T-helper 2 cell treated with Interferon-gamma antibody and Interleukin-4, amounts not matched to agents 5 μg/mL and 100 μg/mL, for 36 hours (primary cell): ENCODE results near the gene DPH1.
A peak's percentile ranks its signal among the peaks of the same experiment; 100 is the strongest.
"Not testable (repeated sequence)": the region's sequence is repeated elsewhere in the genome, so short reads cannot be mapped to it uniquely, and the experiment has no call there.

Source experiments
- DNase-seq: peaks from one replicate; pipeline ENCODE4 v3.0.0; 2021; ENCODE audit warnings: low spot score
- H3K27ac Mint-ChIP-seq: one replicate; pipeline ENCODE4 v1.8.0; 2021; ENCODE audit warnings: mild to moderate bottlenecking, mixed read lengths
- H3K27me3 Mint-ChIP-seq: one replicate; pipeline ENCODE4 v1.8.0; 2021; ENCODE audit warnings: low read depth, mixed read lengths
- H3K36me3 Mint-ChIP-seq: one replicate; pipeline ENCODE4 v1.8.0; 2021; ENCODE audit warnings: low read depth, mixed read lengths
- H3K4me1 Mint-ChIP-seq: one replicate; pipeline ENCODE4 v1.8.0; 2021; ENCODE audit warnings: low read depth, mixed read lengths
- H3K4me3 Mint-ChIP-seq: one replicate; pipeline ENCODE4 v1.8.0; 2022; ENCODE audit warnings: mild to moderate bottlenecking, moderate library complexity, mixed read lengths
- H3K9me3 Mint-ChIP-seq: one replicate; pipeline ENCODE4 v1.8.0; 2021; ENCODE audit warnings: mixed read lengths

The DPH1 gene

GRCh38 chr17:2029911-2030778 lies at the start of gene DPH1:
DPH1 (plus strand) TSS chr17:2030153; CDS start chr17:2030170, 17 bp downstream.
- H3K27me3 Mint-ChIP-seq, result peaks cover 35% of the 10 kb centered on the region
- peaks cover 14% of the 10 kb centered on the region for H3K4me1 Mint-ChIP-seq
- peak; percentile 87 for DNase-seq
- peak within 1 kb of the TSS; percentile 97 for H3K4me3 Mint-ChIP-seq
- no peaks in the 10 kb centered on the region for H3K9me3 Mint-ChIP-seq
- H3K27ac Mint-ChIP-seq, result peak within 1 kb of the TSS; percentile 81
- H3K36me3 Mint-ChIP-seq, result peaks cover 4% of the 10 kb centered on the region

- Mint-ChIP-seq H3K36me3 (no peaks in the 10 kb centered on the region), H3K9me3 (no peaks in the 10 kb centered on the region), H3K27ac (no peak overlapping the region), H3K27me3 (peaks cover 17% of the 10 kb centered on the region), H3K4me3 (no peak overlapping the region), H3K4me1 (peaks cover 6% of the 10 kb centered on the region)
- no peak for DNase-seq
Observed at GRCh38 chr17:1980665-1981250, 49.2 kb upstream of the DPH1 start.

- H3K4me1 Mint-ChIP-seq, H3K9me3 Mint-ChIP-seq, H3K27me3 Mint-ChIP-seq, H3K27ac Mint-ChIP-seq, H3K4me3 Mint-ChIP-seq, DNase-seq, H3K36me3 Mint-ChIP-seq: not testable (repeated sequence)
Observed at GRCh38 chr17:1982793-1983366, 47.1 kb upstream of the DPH1 start.

GRCh38 chr17:1985093-1985492 lies 44.9 kb upstream of the DPH1 start:
- no peak overlapping the region for H3K27ac Mint-ChIP-seq
- peaks cover 3% of the 10 kb centered on the region for H3K27me3 Mint-ChIP-seq
- H3K9me3 Mint-ChIP-seq, result no peaks in the 10 kb centered on the region
- no peaks in the 10 kb centered on the region for H3K4me1 Mint-ChIP-seq
- no peak for DNase-seq
- H3K36me3 Mint-ChIP-seq, result no peaks in the 10 kb centered on the region
- no peak overlapping the region for H3K4me3 Mint-ChIP-seq

- Mint-ChIP-seq H3K36me3 (no peaks in the 10 kb centered on the region), H3K4me1 (no peaks in the 10 kb centered on the region), H3K27me3 (peaks cover 3% of the 10 kb centered on the region), H3K4me3 (no peak overlapping the region), H3K27ac (no peak overlapping the region), H3K9me3 (no peaks in the 10 kb centered on the region)
- DNase-seq, result no peak
Observed at GRCh38 chr17:1985686-1986085, 44.3 kb upstream of the DPH1 start.

GRCh38 chr17:1986783-1987451 lies 43.0 kb upstream of the DPH1 start:
- H3K27ac Mint-ChIP-seq, result no peak overlapping the region
- peaks cover 7% of the 10 kb centered on the region for H3K27me3 Mint-ChIP-seq
- no peaks in the 10 kb centered on the region for H3K4me1 Mint-ChIP-seq
- no peaks in the 10 kb centered on the region for H3K36me3 Mint-ChIP-seq
- H3K9me3 Mint-ChIP-seq, result no peaks in the 10 kb centered on the region
- no peak for DNase-seq
- H3K4me3 Mint-ChIP-seq, result no peak overlapping the region

- Mint-ChIP-seq H3K9me3 (no peaks in the 10 kb centered on the region), H3K27ac (no peak overlapping the region), H3K27me3 (peaks cover 7% of the 10 kb centered on the region), H3K4me3 (no peak overlapping the region), H3K36me3 (no peaks in the 10 kb centered on the region), H3K4me1 (no peaks in the 10 kb centered on the region)
- no peak for DNase-seq
Observed at GRCh38 chr17:1989135-1989534, 40.8 kb upstream of the DPH1 start.

GRCh38 chr17:1992541-1992940 lies 37.4 kb upstream of the DPH1 start:
- DNase-seq, result no peak
- Mint-ChIP-seq H3K27ac (no peak overlapping the region), H3K27me3 (peaks cover 32% of the 10 kb centered on the region), H3K9me3 (no peaks in the 10 kb centered on the region), H3K36me3 (no peaks in the 10 kb centered on the region), H3K4me1 (no peaks in the 10 kb centered on the region), H3K4me3 (no peak overlapping the region)

GRCh38 chr17:1994707-1995106 lies 35.2 kb upstream of the DPH1 start:
- no peaks in the 10 kb centered on the region for H3K4me1 Mint-ChIP-seq

GRCh38 chr17:1995321-1995892 lies 34.5 kb upstream of the DPH1 start:
- no peak for DNase-seq
- Mint-ChIP-seq H3K9me3 (no peaks in the 10 kb centered on the region), H3K4me3 (no peak overlapping the region), H3K4me1 (no peaks in the 10 kb centered on the region), H3K27ac (no peak overlapping the region), H3K27me3 (peaks cover 43% of the 10 kb centered on the region), H3K36me3 (no peaks in the 10 kb centered on the region)

More at GRCh38 chr17:1994707-1995106, 35.2 kb upstream of the DPH1 start:
- no peaks in the 10 kb centered on the region for H3K36me3 Mint-ChIP-seq
- H3K9me3 Mint-ChIP-seq, result no peaks in the 10 kb centered on the region
- H3K27me3 Mint-ChIP-seq, result peaks cover 40% of the 10 kb centered on the region
- no peak overlapping the region for H3K27ac Mint-ChIP-seq
- no peak for DNase-seq
- no peak overlapping the region for H3K4me3 Mint-ChIP-seq

GRCh38 chr17:1995907-1996799 lies 33.8 kb upstream of the DPH1 start:
- peaks cover 44% of the 10 kb centered on the region for H3K27me3 Mint-ChIP-seq
- no peak overlapping the region for H3K4me3 Mint-ChIP-seq
- no peaks in the 10 kb centered on the region for H3K9me3 Mint-ChIP-seq
- no peak overlapping the region for H3K27ac Mint-ChIP-seq
- DNase-seq, result no peak
- H3K4me1 Mint-ChIP-seq, result no peaks in the 10 kb centered on the region
- no peaks in the 10 kb centered on the region for H3K36me3 Mint-ChIP-seq

- Mint-ChIP-seq H3K9me3 (no peaks in the 10 kb centered on the region), H3K36me3 (no peaks in the 10 kb centered on the region), H3K27ac (no peak overlapping the region), H3K27me3 (peaks cover 44% of the 10 kb centered on the region), H3K4me1 (no peaks in the 10 kb centered on the region), H3K4me3 (no peak overlapping the region)
- DNase-seq, result no peak
Observed at GRCh38 chr17:1996800-1997288, 33.1 kb upstream of the DPH1 start.
